Progenitor cell of endocrine pancreas (in vitro differentiated cells): ENCODE data around the gene BZW1. TPM values are rescaled to one million over a fixed set of nuclear protein-coding genes. Genes with fewer than 3 reads are reported as not detected.

ENCODE experiments used
- DNase-seq: peaks from one replicate; pipeline ENCODE4 v3.0.0; 2021; ENCODE audit warnings: low spot score; ENCODE audit not compliant: unreplicated experiment
- H3K27ac Mint-ChIP-seq: 2 replicates; pipeline ENCODE4 v1.8.0; 2021; ENCODE audit warnings: mild to moderate bottlenecking, moderate library complexity, mixed read lengths
- H3K27me3 Mint-ChIP-seq: 2 replicates; pipeline ENCODE4 v1.8.0; 2021; ENCODE audit warnings: mixed read lengths
- H3K36me3 Mint-ChIP-seq: 2 replicates; pipeline ENCODE4 v1.8.0; 2022; ENCODE audit warnings: mixed read lengths; ENCODE audit not compliant: insufficient read depth
- H3K4me1 Mint-ChIP-seq: 2 replicates; pipeline ENCODE4 v1.8.0; 2021; ENCODE audit warnings: low read depth, mixed read lengths
- H3K4me3 Mint-ChIP-seq: 2 replicates; pipeline ENCODE4 v1.8.0; 2021; ENCODE audit warnings: low read depth, mild to moderate bottlenecking, moderate library complexity, mixed read lengths
- H3K9me3 Mint-ChIP-seq: 2 replicates; pipeline ENCODE4 v1.8.0; 2021; ENCODE audit warnings: low read depth, mixed read lengths
- CTCF ChIP-seq: fragments of 200-600 bp; sonication (generic); IDR thresholded peaks from one replicate; pipeline ENCODE4 v1.5.0; 2021; ENCODE audit warnings: antibody characterized with exemption, mild to moderate bottlenecking; ENCODE audit not compliant: unreplicated experiment
- total RNA-seq: library from RNA; stranded (reverse); gene quantifications from 2 replicates; pipeline ENCODE4 v1.2.1, GENCODE V29; 2021

The BZW1 gene
- total RNA-seq, 1 donor from 2014 or later, result 246 TPM

GRCh38 chr2:200820573-200821234 lies 9.0 kb downstream of the BZW1 start:
- no peak for DNase-seq
- TF ChIP-seq CTCF, result no peak
- H3K9me3 Mint-ChIP-seq, result no peaks in the 10 kb centered on the region
- H3K27ac Mint-ChIP-seq, result peak overlapping the region; percentile 25
- H3K27me3 Mint-ChIP-seq, result no peaks in the 10 kb centered on the region
- H3K4me3 Mint-ChIP-seq, result no peak overlapping the region
- H3K36me3 Mint-ChIP-seq, result peaks cover 30% of the 10 kb centered on the region
- H3K4me1 Mint-ChIP-seq, result no peaks in the 10 kb centered on the region

GRCh38 chr2:200821686-200822245 lies 10.1 kb downstream of the BZW1 start:
- Mint-ChIP-seq H3K27me3 (no peaks in the 10 kb centered on the region), H3K36me3 (peaks cover 22% of the 10 kb centered on the region), H3K27ac (peak overlapping the region; percentile 56), H3K4me3 (no peak overlapping the region), H3K4me1 (no peaks in the 10 kb centered on the region), H3K9me3 (no peaks in the 10 kb centered on the region)
- no peak for TF ChIP-seq CTCF
- no peak for DNase-seq

GRCh38 chr2:200828104-200828503 lies 16.4 kb downstream of the BZW1 start:
- no peak overlapping the region for H3K4me3 Mint-ChIP-seq
- H3K9me3 Mint-ChIP-seq, result no peaks in the 10 kb centered on the region
- H3K36me3 Mint-ChIP-seq, result peaks cover 2% of the 10 kb centered on the region
- peak overlapping the region; percentile 15 for H3K27ac Mint-ChIP-seq
- TF ChIP-seq CTCF, result no peak
- H3K27me3 Mint-ChIP-seq, result no peaks in the 10 kb centered on the region
- H3K4me1 Mint-ChIP-seq, result no peaks in the 10 kb centered on the region
- DNase-seq, result no peak

- no peaks in the 10 kb centered on the region for H3K9me3 Mint-ChIP-seq
- H3K36me3 Mint-ChIP-seq, result peaks cover 2% of the 10 kb centered on the region
- no peaks in the 10 kb centered on the region for H3K27me3 Mint-ChIP-seq
- H3K4me1 Mint-ChIP-seq, result no peaks in the 10 kb centered on the region
- DNase-seq, result no peak
- no peak for TF ChIP-seq CTCF
- H3K4me3 Mint-ChIP-seq, result no peak overlapping the region
- peak overlapping the region; percentile 15 for H3K27ac Mint-ChIP-seq
Observed at GRCh38 chr2:200828572-200829257, 17.0 kb downstream of the BZW1 start.

GRCh38 chr2:200829258-200829655 lies 17.5 kb downstream of the BZW1 start:
- peak overlapping the region; percentile 62 for H3K27ac Mint-ChIP-seq
- no peak overlapping the region for H3K4me3 Mint-ChIP-seq
- no peaks in the 10 kb centered on the region for H3K27me3 Mint-ChIP-seq
- no peaks in the 10 kb centered on the region for H3K4me1 Mint-ChIP-seq
- H3K9me3 Mint-ChIP-seq, result no peaks in the 10 kb centered on the region
- H3K36me3 Mint-ChIP-seq, result peaks cover 2% of the 10 kb centered on the region
- no peak for DNase-seq
- no peak for TF ChIP-seq CTCF
